DMS153 (cell line): ENCODE data around the gene STARD10.
"Not testable (repeated sequence)": the region's sequence is repeated elsewhere in the genome, so short reads cannot be mapped to it uniquely, and the experiment has no call there.

Source experiments
- DNase-seq: peaks from one replicate; lab custom pipeline; 2025; lab: John Stamatoyannopoulos, UW

Gene STARD10

GRCh38 chr11:72793425-72794367 is at the start of gene STARD10:
Gene STARD10, minus strand, starts transcription at chr11:72794047. Its CDS starts 12,866 bp downstream, at chr11:72781181.
- DNase-seq: peak; percentile 87

GRCh38 chr11:72842653-72843330 is 48.9 kb upstream of the STARD10 start:
- no peak for DNase-seq

GRCh38 chr11:72842126-72842525 is 48.3 kb upstream of the STARD10 start:
- DNase-seq: no peak

GRCh38 chr11:72841397-72841796 is 47.5 kb upstream of the STARD10 start:
- DNase-seq: no peak

GRCh38 chr11:72840780-72841179 is 46.9 kb upstream of the STARD10 start:
- no peak for DNase-seq

- no peak for DNase-seq
Measured at GRCh38 chr11:72838691-72839305, 45.0 kb upstream of the STARD10 start.

- no peak for DNase-seq
Measured at GRCh38 chr11:72836111-72836510, 42.3 kb upstream of the STARD10 start.

GRCh38 chr11:72834905-72835304 is 41.1 kb upstream of the STARD10 start:
- DNase-seq: no peak

- DNase-seq: no peak
Measured at GRCh38 chr11:72833811-72834493, 40.1 kb upstream of the STARD10 start.

GRCh38 chr11:72833083-72833733 is 39.4 kb upstream of the STARD10 start:
- DNase-seq: no peak

GRCh38 chr11:72832301-72833082 is 38.6 kb upstream of the STARD10 start:
- no peak for DNase-seq

GRCh38 chr11:72831521-72832300 is 37.9 kb upstream of the STARD10 start:
- DNase-seq: peak; percentile 36

GRCh38 chr11:72829884-72830533 is 36.2 kb upstream of the STARD10 start:
- no peak for DNase-seq

- no peak for DNase-seq
Measured at GRCh38 chr11:72829178-72829577, 35.3 kb upstream of the STARD10 start.

- DNase-seq: no peak
Measured at GRCh38 chr11:72828692-72829101, 34.9 kb upstream of the STARD10 start.

GRCh38 chr11:72828081-72828567 is 34.3 kb upstream of the STARD10 start:
- DNase-seq: no peak

- DNase-seq: not testable (repeated sequence)
Measured at GRCh38 chr11:72827656-72828055, 33.8 kb upstream of the STARD10 start.

- no peak for DNase-seq
Measured at GRCh38 chr11:72826942-72827480, 33.2 kb upstream of the STARD10 start.
